K562 (cell line): ENCODE data around the gene NCOA3. TPM values are rescaled to one million over a fixed set of nuclear protein-coding genes. Genes with fewer than 3 reads are reported as not detected.

Experiments
- EGR1 ChIP-seq: fragments of 450-650 bp; conservative IDR thresholded peaks from 2 replicates; pipeline ENCODE4 v1.6.1; 2017; ENCODE audit warnings: mild to moderate bottlenecking
- HOMEZ ChIP-seq: fragments of 250-450 bp; sonication (Bioruptor Pico); IDR thresholded peaks from 2 replicates; pipeline ENCODE4 v1.4.0; 2020; ENCODE audit warnings: mild to moderate bottlenecking, moderate library complexity
- LEF1 ChIP-seq: fragments of 450-650 bp; IDR thresholded peaks from 2 replicates; pipeline ENCODE4 v1.6.1; 2016; ENCODE audit warnings: mild to moderate bottlenecking
- NFIC ChIP-seq: fragments of 450-650 bp; IDR thresholded peaks from 2 replicates; pipeline ENCODE4 v1.6.1; 2017; ENCODE audit warnings: mild to moderate bottlenecking, inconsistent platforms
- SRSF1 ChIP-seq: fragments of 200-400 bp; formaldehyde crosslinking; IDR thresholded peaks from 2 replicates; pipeline ENCODE4 v1.6.1; 2017; ENCODE audit warnings: mild to moderate bottlenecking, low read depth, low read length, moderate library complexity
- SUPT5H ChIP-seq: fragments of 450-650 bp; IDR thresholded peaks from 2 replicates; pipeline ENCODE4 v1.6.1; 2016
- ZBTB11 ChIP-seq, 3 experiments: fragments of 200-800 bp in 1 of 3; fragments of 250-450 bp in 1 of 3; fragments of 450-650 bp in 1 of 3; sonication (Bioruptor Pico) in 1 of 3; sonication (Bioruptor generic) in 1 of 3; formaldehyde crosslinking in 1 of 3; IDR thresholded peaks; 2 replicates each; pipeline versions ENCODE4 v1.6.1 to v1.8.0; 2016 to 2022; ENCODE audit warnings: mild to moderate bottlenecking in 2 of 3, missing genetic modification characterization in 2 of 3, missing compliant biosample characterization in 1 of 3, moderate library complexity in 1 of 3
- ZFP30 ChIP-seq: fragments of 250-450 bp; sonication (Bioruptor Pico); IDR thresholded peaks from 2 replicates; pipeline ENCODE4 v1.8.0; 2022; ENCODE audit warnings: moderate library complexity, mild to moderate bottlenecking, inconsistent platforms, borderline replicate concordance
- ZNF431 ChIP-seq: sonication (generic); formaldehyde crosslinking; IDR thresholded peaks from 2 replicates; pipeline ENCODE4 v1.8.0; 2022; ENCODE audit warnings: mild to moderate bottlenecking, missing genetic modification reagents
- polyA plus RNA-seq, 8 experiments: library from polyadenylated mRNA; depleted of rRNA in 4 of 8; stranded (reverse) in 5 of 8; unstranded in 3 of 8; fragments of >200 nt; fragmentation: Nextera tagmentation in 2 of 8; fragmentation: Illumina TruSeq in 1 of 8; extraction: Ambion mirVana in 2 of 8; extraction: Trizol in 1 of 8; gene quantifications; 2 replicates each; pipeline versions ENCODE4 v1.2.1 to v1.2.3, GENCODE V29; 2011 to 2014; ENCODE audit warnings: inconsistent platforms in 1 of 8, missing spikeins in 1 of 8
- total RNA-seq, 7 experiments: library from RNA; depleted of rRNA in 6 of 7; stranded (reverse); fragments of >200 nt in 6 of 7; fragmentation: Illumina TruSeq in 2 of 7; extraction: Trizol in 2 of 7; gene quantifications; 2 replicates each; pipeline versions ENCODE4 v1.2.1 to v1.2.3, GENCODE V29; 2011 to 2021; ENCODE audit warnings: low replicate concordance in 1 of 7

The NCOA3 gene
- total and polyA plus RNA-seq, 9 of the 15 experiments (the other 6 are each of a cell fraction or from before 2014, with no cell fraction given), result 3.2 to 24.3 (median 14.4) TPM

GRCh38 chr20:47464380-47465101, 37.1 kb upstream of the NCOA3 start (continued):
- TF ChIP-seq HOMEZ (CRISPR knock-in tag), result no peak
- TF ChIP-seq NFIC, result peak; percentile 61; the same call in 1 of the 2 replicates
- no peak for TF ChIP-seq SRSF1
- peak in 1 of 3 experiments; percentile 44; a peak in 2 of 6 replicates for TF ChIP-seq ZBTB11 (CRISPR knock-in tag; IDR thresholded peaks at IDR 0.05)
- TF ChIP-seq ZFP30, result no peak
- peak; percentile 33; the same call in 1 of the 2 replicates for TF ChIP-seq LEF1
- TF ChIP-seq SUPT5H, result no peak
- no peak for TF ChIP-seq ZNF431 (CRISPR knock-in tag)
- TF ChIP-seq EGR1, result no peak
